ENCODE data around the gene AKT2.

Gene AKT2

DNA sequence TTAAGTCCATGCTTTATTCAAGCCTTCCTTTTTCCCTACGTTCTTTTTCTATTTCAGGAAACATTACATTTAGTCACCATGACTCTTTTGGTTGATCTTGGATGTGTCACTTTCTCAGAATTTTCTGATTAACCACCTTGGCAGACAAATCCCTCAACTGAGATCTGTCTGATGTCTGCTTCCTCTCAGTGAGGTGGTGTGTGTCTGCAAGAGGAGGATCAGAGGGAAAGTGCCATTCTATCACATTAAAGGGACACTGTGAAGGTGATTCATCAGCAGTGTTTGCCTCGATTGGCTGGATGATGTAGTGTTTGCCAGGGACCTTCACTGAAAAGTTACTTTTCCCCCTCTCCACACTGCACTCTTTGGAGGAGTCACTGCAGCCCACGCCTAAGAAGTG lies 55.7 kb downstream of the AKT2 start:
- Histone ChIP-seq H3K79me2 (ENCODE audit: low read length) (no peaks in the 10 kb centered on the region), H3F3A (ENCODE audit: insufficient read depth, low read length) (no peaks in the 10 kb centered on the region), H3K4me1 (ENCODE audit: low read length) (no peaks in the 10 kb centered on the region), H3K27ac (ENCODE audit: low read length) (no peak overlapping the region), H3K36me3 (replicated peaks; ENCODE audit: insufficient read depth, low read length) (no peaks in the 10 kb centered on the region), H3K9me2 (replicated peaks; ENCODE audit: insufficient read depth, low read length) (no peaks in the 10 kb centered on the region), H2AFZ (ENCODE audit: low read length) (no peak overlapping the region), H3K4me2 (ENCODE audit: low read depth, low read length) (no peak overlapping the region), H4K20me1 (ENCODE audit: insufficient read depth, low read length) (no peaks in the 10 kb centered on the region), H3K9me3 (replicated peaks; ENCODE audit: insufficient read depth, low read length) (no peaks in the 10 kb centered on the region), H3K27me3 (replicated peaks; ENCODE audit: insufficient read depth, low read length) (0 out of 2 replicates have a peak, but pooled peaks cover 5% of the 10 kb centered on the region), H3K4me3 (ENCODE audit: low read length) (no peak overlapping the region), H3K9ac (ENCODE audit: low read length) (no peak overlapping the region)
- no peak for DNase-seq
- no peak for TF ChIP-seq EZH2 (optimal IDR thresholded peaks at IDR 0.05; ENCODE audit: low read depth, low read length)
- TF ChIP-seq, protein P1, sequence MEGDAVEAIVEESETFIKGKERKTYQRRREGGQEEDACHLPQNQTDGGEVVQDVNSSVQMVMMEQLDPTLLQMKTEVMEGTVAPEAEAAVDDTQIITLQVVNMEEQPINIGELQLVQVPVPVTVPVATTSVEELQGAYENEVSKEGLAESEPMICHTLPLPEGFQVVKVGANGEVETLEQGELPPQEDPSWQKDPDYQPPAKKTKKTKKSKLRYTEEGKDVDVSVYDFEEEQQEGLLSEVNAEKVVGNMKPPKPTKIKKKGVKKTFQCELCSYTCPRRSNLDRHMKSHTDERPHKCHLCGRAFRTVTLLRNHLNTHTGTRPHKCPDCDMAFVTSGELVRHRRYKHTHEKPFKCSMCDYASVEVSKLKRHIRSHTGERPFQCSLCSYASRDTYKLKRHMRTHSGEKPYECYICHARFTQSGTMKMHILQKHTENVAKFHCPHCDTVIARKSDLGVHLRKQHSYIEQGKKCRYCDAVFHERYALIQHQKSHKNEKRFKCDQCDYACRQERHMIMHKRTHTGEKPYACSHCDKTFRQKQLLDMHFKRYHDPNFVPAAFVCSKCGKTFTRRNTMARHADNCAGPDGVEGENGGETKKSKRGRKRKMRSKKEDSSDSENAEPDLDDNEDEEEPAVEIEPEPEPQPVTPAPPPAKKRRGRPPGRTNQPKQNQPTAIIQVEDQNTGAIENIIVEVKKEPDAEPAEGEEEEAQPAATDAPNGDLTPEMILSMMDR (IDR thresholded peaks at IDR 0.05; ENCODE audit: low read length): no peak
- TF ChIP-seq EZH2phosphoT487 (IDR thresholded peaks at IDR 0.05; ENCODE audit: low read length): no peak

DNA sequence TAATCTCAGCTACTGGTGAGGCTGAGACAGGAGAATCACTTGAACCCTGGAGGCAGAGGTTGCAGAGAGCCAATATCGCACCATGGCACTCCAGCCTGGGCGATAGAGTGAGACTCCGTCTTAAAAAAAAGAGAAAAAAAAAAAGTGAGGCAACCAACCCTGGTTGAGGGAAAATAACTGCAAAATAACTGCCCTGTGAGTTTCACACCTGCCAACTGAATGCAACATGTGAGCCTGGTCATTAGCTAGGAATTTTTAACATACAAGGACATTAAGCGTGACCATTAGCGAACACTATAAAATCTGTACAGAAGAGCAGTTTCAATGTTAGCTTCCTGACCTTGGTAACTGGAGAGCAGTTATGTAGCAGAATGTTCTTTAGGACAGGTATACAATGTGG lies 56.3 kb downstream of the AKT2 start:
- Histone ChIP-seq H3K27ac (ENCODE audit: low read length) (no peak overlapping the region), H3K4me3 (ENCODE audit: low read length) (no peak overlapping the region), H3K9me3 (replicated peaks; ENCODE audit: insufficient read depth, low read length) (no peaks in the 10 kb centered on the region), H3K4me2 (ENCODE audit: low read depth, low read length) (no peak overlapping the region), H2AFZ (ENCODE audit: low read length) (no peak overlapping the region), H4K20me1 (ENCODE audit: insufficient read depth, low read length) (no peaks in the 10 kb centered on the region), H3F3A (ENCODE audit: insufficient read depth, low read length) (no peaks in the 10 kb centered on the region), H3K79me2 (ENCODE audit: low read length) (no peaks in the 10 kb centered on the region), H3K4me1 (ENCODE audit: low read length) (no peaks in the 10 kb centered on the region), H3K9ac (ENCODE audit: low read length) (no peak overlapping the region), H3K36me3 (replicated peaks; ENCODE audit: insufficient read depth, low read length) (no peaks in the 10 kb centered on the region), H3K27me3 (replicated peaks; ENCODE audit: insufficient read depth, low read length) (0 out of 2 replicates have a peak, but pooled peaks cover 5% of the 10 kb centered on the region), H3K9me2 (replicated peaks; ENCODE audit: insufficient read depth, low read length) (no peaks in the 10 kb centered on the region)
- DNase-seq: no peak
- TF ChIP-seq EZH2phosphoT487 (IDR thresholded peaks at IDR 0.05; ENCODE audit: low read length): no peak
- TF ChIP-seq, protein P1 (IDR thresholded peaks at IDR 0.05; ENCODE audit: low read length): no peak
- TF ChIP-seq EZH2 (optimal IDR thresholded peaks at IDR 0.05; ENCODE audit: low read depth, low read length): no peak

DNA sequence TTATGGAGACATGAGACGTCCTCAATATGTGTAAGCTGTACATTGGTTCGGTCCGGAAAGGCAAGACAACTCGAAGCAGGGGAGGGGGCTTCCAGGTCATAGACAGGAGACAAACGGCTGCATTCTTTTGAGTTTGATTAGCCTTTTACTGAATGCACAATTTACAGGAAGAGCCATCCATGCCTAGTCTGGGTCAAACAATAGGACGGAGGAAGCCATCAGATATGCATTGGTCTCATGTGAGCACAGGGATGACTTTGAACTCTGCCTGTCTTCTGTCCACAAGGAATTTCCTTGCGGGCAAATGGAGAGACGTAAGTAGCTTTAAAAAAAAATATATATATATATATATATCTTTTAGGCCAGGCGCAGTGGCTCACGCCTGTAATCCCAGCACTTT lies 56.8 kb downstream of the AKT2 start:
- Histone ChIP-seq H4K20me1 (ENCODE audit: insufficient read depth, low read length) (no peaks in the 10 kb centered on the region), H3K36me3 (replicated peaks; ENCODE audit: insufficient read depth, low read length) (no peaks in the 10 kb centered on the region), H3K27ac (ENCODE audit: low read length) (no peak overlapping the region), H3K79me2 (ENCODE audit: low read length) (no peaks in the 10 kb centered on the region), H2AFZ (ENCODE audit: low read length) (no peak overlapping the region), H3K4me3 (ENCODE audit: low read length) (no peak overlapping the region), H3K4me2 (ENCODE audit: low read depth, low read length) (no peak overlapping the region), H3K27me3 (replicated peaks; ENCODE audit: insufficient read depth, low read length) (0 out of 2 replicates have a peak, but pooled peaks cover 5% of the 10 kb centered on the region), H3K9me3 (replicated peaks; ENCODE audit: insufficient read depth, low read length) (no peaks in the 10 kb centered on the region), H3K9me2 (replicated peaks; ENCODE audit: insufficient read depth, low read length) (no peaks in the 10 kb centered on the region), H3K4me1 (ENCODE audit: low read length) (no peaks in the 10 kb centered on the region), H3K9ac (ENCODE audit: low read length) (no peak overlapping the region), H3F3A (ENCODE audit: insufficient read depth, low read length) (no peaks in the 10 kb centered on the region)
- TF ChIP-seq EZH2phosphoT487 (IDR thresholded peaks at IDR 0.05; ENCODE audit: low read length): no peak
- TF ChIP-seq EZH2 (optimal IDR thresholded peaks at IDR 0.05; ENCODE audit: low read depth, low read length): no peak
- TF ChIP-seq, protein P1 (IDR thresholded peaks at IDR 0.05; ENCODE audit: low read length): no peak
- no peak for DNase-seq

Measured in MM.1S (cell line).